H1 (cell line): ENCODE results near the gene RTN4RL1. TPM values are rescaled to one million over a fixed set of nuclear protein-coding genes. Genes with fewer than 3 reads are reported as not detected.

Experiments
- CTCF ChIA-PET: fragments of 300-600 bp; sonication (Branson Sonifier 250); formaldehyde crosslinking; loops from one replicate; lab custom pipeline; 2021; ENCODE audit not compliant: partially characterized antibody; lab: Charles Lee
- POLR2A ChIA-PET: fragments of 300-600 bp; sonication (Branson Sonifier 250); formaldehyde crosslinking; loops from one replicate; lab custom pipeline; 2021; ENCODE audit warnings: inconsistent platforms; ENCODE audit not compliant: partially characterized antibody; lab: Charles Lee
- DNase-seq, 2 experiments: peaks; one replicate each; pipeline versions ENCODE4 v3.0.0 to v3.0.0-alpha.2; 2010 to 2022; ENCODE audit warnings: low spot score in 2 of 2, low read depth in 1 of 2, mixed read lengths in 1 of 2
- FAIRE-seq: peaks from 2 replicates; lab custom pipeline; 2011; peaks lifted over from hg19 to GRCh38; lab: Jason Lieb, UNC
- H2AFZ ChIP-seq: 2 replicates; pipeline ENCODE4 v1.8.1; 2012; ENCODE audit warnings: low read length, inconsistent platforms
- H2AK5ac ChIP-seq: 2 replicates; pipeline ENCODE4 v1.6.1; 2013; ENCODE audit warnings: low read depth, low read length
- H2BK120ac ChIP-seq: replicated peaks from 2 replicates; pipeline ENCODE3; 2013; ENCODE audit warnings: low read depth, low read length, inconsistent platforms
- H2BK12ac ChIP-seq: 2 replicates; pipeline ENCODE4 v1.6.1; 2013; ENCODE audit warnings: low read depth, low read length
- H2BK15ac ChIP-seq: 2 replicates; pipeline ENCODE4 v1.6.1; 2013; ENCODE audit warnings: low read length
- H2BK20ac ChIP-seq: 2 replicates; pipeline ENCODE4 v1.6.1; 2013; ENCODE audit warnings: low read length
- H2BK5ac ChIP-seq: 2 replicates; pipeline ENCODE4 v1.6.1; 2013; ENCODE audit warnings: low read depth, low read length
- H3K14ac ChIP-seq: 2 replicates; pipeline ENCODE4 v1.6.1; 2013; ENCODE audit warnings: inconsistent platforms; ENCODE audit not compliant: insufficient read length
- H3K18ac ChIP-seq: 2 replicates; pipeline ENCODE4 v1.6.1; 2013; ENCODE audit warnings: low read length; ENCODE audit errors: extremely low read depth
- H3K23ac ChIP-seq: 2 replicates; pipeline ENCODE4 v1.6.1; 2013; ENCODE audit warnings: inconsistent platforms; ENCODE audit not compliant: insufficient read length
- H3K23me2 ChIP-seq: 2 replicates; pipeline ENCODE4 v1.6.1; 2013; ENCODE audit warnings: low read depth, low read length
- H3K27ac ChIP-seq: 2 replicates; pipeline ENCODE4 v1.6.1; 2011; ENCODE audit warnings: low read depth, low read length, inconsistent platforms
- H3K27me3 ChIP-seq, 4 experiments: replicated peaks in 1 of 4; 1 replicate in 1 of 4; 2 replicates in 3 of 4; pipeline versions ENCODE4 v1.6.1 to v1.8.1; 2011 to 2013; ENCODE audit warnings: low read length in 3 of 4, mild to moderate bottlenecking in 3 of 4, inconsistent platforms in 2 of 4, mixed read lengths in 2 of 4, moderate library complexity in 1 of 4; ENCODE audit not compliant: control insufficient read depth in 3 of 4, insufficient read depth in 3 of 4; ENCODE audit errors: extremely low read depth in 1 of 4
- H3K36me3 ChIP-seq, 4 experiments: 2 replicates each; pipeline versions ENCODE4 v1.6.1 to v1.8.1; 2011 to 2013; ENCODE audit warnings: mild to moderate bottlenecking in 4 of 4, low read length in 3 of 4, moderate library complexity in 2 of 4, control low read depth in 1 of 4, inconsistent platforms in 1 of 4; ENCODE audit not compliant: insufficient read depth in 4 of 4, control insufficient read depth in 2 of 4
- H3K4ac ChIP-seq: replicated peaks from 2 replicates; pipeline ENCODE3; 2013; ENCODE audit warnings: low read length, low read depth, mixed read lengths, inconsistent platforms; ENCODE audit not compliant: insufficient read length
- H3K4me1 ChIP-seq, 4 experiments: replicated peaks in 1 of 4; 1 replicate in 1 of 4; 2 replicates in 3 of 4; pipeline versions ENCODE4 v1.6.1 to v1.8.1; 2011 to 2013; ENCODE audit warnings: low read length in 3 of 4, inconsistent platforms in 2 of 4, mixed read lengths in 1 of 4; ENCODE audit not compliant: insufficient read depth in 4 of 4, control insufficient read depth in 3 of 4
- H3K4me2 ChIP-seq, 2 experiments: 2 replicates each; pipeline versions ENCODE4 v1.6.1 to v1.8.1; 2011 to 2013; ENCODE audit warnings: low read depth in 2 of 2, low read length in 2 of 2, control low read depth in 1 of 2, inconsistent platforms in 1 of 2, mild to moderate bottlenecking in 1 of 2; ENCODE audit not compliant: insufficient read depth in 1 of 2
- H3K4me3 ChIP-seq, 4 experiments: fragments of 200-600, 300-600 bp in 1 of 4; sonication (generic), shearing (Covaris generic), sonication (Bioruptor Twin) in 1 of 4; 2 replicates each; pipeline versions ENCODE4 v1.5.1 to v1.8.1; 2011 to 2016; ENCODE audit warnings: low read length in 4 of 4, low read depth in 3 of 4, control low read depth in 2 of 4, inconsistent platforms in 2 of 4, mild to moderate bottlenecking in 2 of 4, mixed read lengths in 1 of 4, moderate library complexity in 1 of 4; ENCODE audit not compliant: insufficient read depth in 2 of 4; ENCODE audit errors: extremely low read depth in 1 of 4
- H3K56ac ChIP-seq: replicated peaks from 2 replicates; pipeline ENCODE3; 2013; ENCODE audit warnings: low read depth, mild to moderate bottlenecking, mixed read lengths, low read length, inconsistent platforms; ENCODE audit not compliant: insufficient read length
- H3K79me1 ChIP-seq: 2 replicates; pipeline ENCODE4 v1.6.1; 2013; ENCODE audit warnings: low read depth, low read length, control low read depth
- H3K79me2 ChIP-seq, 2 experiments: 2 replicates each; pipeline versions ENCODE4 v1.6.1 to v1.8.1; 2012 to 2013; ENCODE audit warnings: low read length in 2 of 2, mild to moderate bottlenecking in 2 of 2, inconsistent platforms in 1 of 2; ENCODE audit not compliant: insufficient read depth in 2 of 2, control insufficient read depth in 1 of 2
- H3K9ac ChIP-seq, 4 experiments: replicated peaks in 1 of 4; 1 replicate in 1 of 4; 2 replicates in 3 of 4; pipeline versions ENCODE4 v1.6.1 to v1.8.1; 2011 to 2013; ENCODE audit warnings: low read depth in 3 of 4, low read length in 3 of 4, control low read depth in 2 of 4, mild to moderate bottlenecking in 2 of 4, moderate library complexity in 2 of 4, inconsistent platforms in 1 of 4; ENCODE audit errors: extremely low read depth in 1 of 4
- H3K9me3 ChIP-seq, 2 experiments: 2 replicates each; pipeline versions ENCODE4 v1.6.1 to v1.8.1; 2012 to 2013; ENCODE audit warnings: mild to moderate bottlenecking in 2 of 2, moderate library complexity in 2 of 2, control low read depth in 1 of 2, inconsistent platforms in 1 of 2, low read depth in 1 of 2, low read length in 1 of 2, mixed read lengths in 1 of 2; ENCODE audit not compliant: insufficient read depth in 2 of 2
- H4K20me1 ChIP-seq, 2 experiments: replicated peaks in 1 of 2; 2 replicates each; pipeline versions ENCODE3 to v1.8.1; 2011 to 2013; ENCODE audit warnings: inconsistent platforms in 2 of 2, low read length in 2 of 2, mild to moderate bottlenecking in 1 of 2; ENCODE audit not compliant: insufficient read depth in 2 of 2, control insufficient read depth in 1 of 2
- H4K5ac ChIP-seq: 2 replicates; pipeline ENCODE4 v1.6.1; 2013; ENCODE audit warnings: low read length, low read depth, mixed read lengths, inconsistent platforms; ENCODE audit not compliant: insufficient read length
- H4K8ac ChIP-seq: 2 replicates; pipeline ENCODE4 v1.8.0; 2013; ENCODE audit warnings: mild to moderate bottlenecking, moderate library complexity, low read length, inconsistent platforms; ENCODE audit not compliant: insufficient read depth; ENCODE audit errors: extremely low read depth
- H4K91ac ChIP-seq: replicated peaks from 2 replicates; pipeline ENCODE3; 2013; ENCODE audit warnings: low read length, mixed read lengths, inconsistent platforms; ENCODE audit not compliant: insufficient read length
- ATF3 ChIP-seq: IDR thresholded peaks from 2 replicates; pipeline ENCODE4 v1.6.1; 2011; ENCODE audit warnings: low read depth, mild to moderate bottlenecking, low read length; ENCODE audit not compliant: insufficient read depth
- BACH1 ChIP-seq: IDR thresholded peaks from 2 replicates; pipeline ENCODE4 v1.6.1; 2012; ENCODE audit warnings: low read length, improper control_type of control experiment
- FOSL1 ChIP-seq: IDR thresholded peaks from 2 replicates; pipeline ENCODE4 v1.6.1; 2011; ENCODE audit warnings: mild to moderate bottlenecking, low read depth, low read length, moderate library complexity; ENCODE audit not compliant: insufficient read depth
- SIN3A ChIP-seq, 2 experiments: IDR thresholded peaks in 1 of 2; conservative IDR thresholded peaks in 1 of 2; 2 replicates each; pipeline ENCODE4 v1.6.1; 2011 to 2012; ENCODE audit warnings: low read length in 2 of 2, improper control_type of control experiment in 1 of 2, low read depth in 1 of 2, mild to moderate bottlenecking in 1 of 2
- SUZ12 ChIP-seq: fragments of 200-600 bp; sonication (generic); IDR thresholded peaks from 2 replicates; pipeline ENCODE4 v1.6.1; 2012; ENCODE audit warnings: mild to moderate bottlenecking, inconsistent platforms, low read length, moderate library complexity, mixed read lengths
- TAF7 ChIP-seq: optimal IDR thresholded peaks from 2 replicates; pipeline ENCODE3; 2011; ENCODE audit warnings: low read depth, mild to moderate bottlenecking, inconsistent platforms, low read length, moderate library complexity, borderline replicate concordance
- TEAD4 ChIP-seq: IDR thresholded peaks from 2 replicates; pipeline ENCODE4 v1.6.1; 2012; ENCODE audit warnings: low read depth, low read length, inconsistent platforms, mixed read lengths
- USF2 ChIP-seq: IDR thresholded peaks from 2 replicates; pipeline ENCODE4 v1.6.1; 2011; ENCODE audit warnings: low read length, improper control_type of control experiment
- ZNF274 ChIP-seq: IDR thresholded peaks from 2 replicates; pipeline ENCODE4 v1.7.0; 2012; ENCODE audit warnings: low read length, borderline replicate concordance; ENCODE audit errors: extremely low read depth
- WGBS, 2 experiments: shearing (Covaris generic) in 1 of 2; methylation state at CpG; one replicate each; pipeline versions ENCODE4 v1.1.6 to v1.1.7; 2013 to 2015; ENCODE audit warnings: low lambda C conversion rate in 2 of 2, mixed read lengths in 2 of 2, inconsistent platforms in 1 of 2, low coverage in 1 of 2, missing lambda C conversion rate in 1 of 2; ENCODE audit not compliant: insufficient replicate concordance in 2 of 2, insufficient coverage in 1 of 2, insufficient read length in 1 of 2; ENCODE audit errors: extremely low coverage in 1 of 2, missing lambda C conversion rate in 1 of 2; 5-methylcytosine and 5-hydroxymethylcytosine counted together
- polyA plus RNA-seq, 7 experiments: library from polyadenylated mRNA; depleted of rRNA in 3 of 7; stranded (reverse) in 5 of 7; unstranded in 2 of 7; fragments of >200 nt in 5 of 7; fragments of 200-250 nt in 2 of 7; gene quantifications; 1 replicate in 5 of 7; 2 replicates in 1 of 7; 4 replicates in 1 of 7; pipeline versions ENCODE4 v1.2.1 to v1.2.3, GENCODE V29; 2011 to 2013; ENCODE audit warnings: missing spikeins in 2 of 7, mixed read lengths in 2 of 7
- total RNA-seq: library from RNA; stranded (reverse); fragmentation: NEBNext Ultra II Directional; extraction: Animal tissue kit (Norgen Biotek cat#: 25700); gene quantifications from 2 replicates; pipeline ENCODE4 v1.2.1, GENCODE V29; 2021

RTN4RL1 gene
- total and polyA plus RNA-seq, 2 of the 8 experiments (the other 6 are each of a cell fraction or from before 2014, with no cell fraction given) = 0.09 TPM; not detected in 1

- WGBS, 2 experiments = 23% methylated on average over 45 of the region's 49 CpGs; no CpG with 5 or more reads in 1 of the 2 experiments
- TF ChIP-seq USF2 (no peak), FOSL1 (no peak), BACH1 (0 out of 2 replicates have a peak, but pooled peaks have one; percentile 32), SIN3A (conservative IDR thresholded peaks at IDR 0.05 in 1 of 2, IDR thresholded peaks at IDR 0.05 in 1 of 2; ENCODE audit: low read depth in 1 of 2, low read length in 2 of 2) (0 out of 4 replicates have a peak, but pooled peaks of 1 of the 2 experiments have one; percentile 31), ZNF274 (no peak), SUZ12 (peak; percentile 40; the same call in 1 of the 2 replicates), ATF3 (no peak), TAF7 (no peak), TEAD4 (no peak)
These were observed 117.0 kb downstream of the RTN4RL1 start for GRCh38 chr17:1907909-1908698.

More at GRCh38 chr17:1907909-1908698, 117.0 kb downstream of the RTN4RL1 start:
- Histone ChIP-seq H3K79me2 (no peaks in the 10 kb centered on the region), H2BK120ac (no peak overlapping the region), H3K23me2 (peaks cover 2% of the 10 kb centered on the region; the same call in 1 of the 2 replicates), H3K14ac (no peak overlapping the region), H3K56ac (no peak overlapping the region), H4K5ac (no peak overlapping the region), H3K79me1 (no peaks in the 10 kb centered on the region), H3K27ac (no peak overlapping the region), H2BK15ac (no peak overlapping the region), H2BK12ac (no peak overlapping the region), H2AK5ac (no peak overlapping the region), H3K4me1 (peaks cover 0 to 4% (median 3%) of the 10 kb centered on the region in 4 experiments; a peak in 3 of 7 replicates), H2BK5ac (no peak overlapping the region), H3K36me3 (no peaks in the 10 kb centered on the region), H4K20me1 (peaks cover 2 to 9% of the 10 kb centered on the region in 2 experiments), H2BK20ac (no peak overlapping the region), H4K8ac (no peak overlapping the region), H2AFZ (no peak overlapping the region), H3K18ac (no peak overlapping the region), H3K4ac (no peak overlapping the region), H3K27me3 (peaks cover 40 to 82% (median 69%) of the 10 kb centered on the region in 4 experiments), H3K9ac (no peak overlapping the region), H3K9me3 (no peaks in the 10 kb centered on the region), H4K91ac (no peak overlapping the region), H3K4me3 (peak overlapping the region in 3 of 4 experiments; percentile 17 to 48 (median 34); a peak in 5 of 8 replicates), H3K4me2 (peak overlapping the region; percentile 30 to 66; a peak in 3 of 4 replicates), H3K23ac (no peak overlapping the region)
- DNase-seq (peak in 1 of 2 experiments; percentile 77), FAIRE-seq (no peak)
- ChIA-PET CTCF (interaction anchor here (0.8 to 3.7 kb wide), 18 partner anchors 11 to 150 kb away, joined by 3 to 47 read pairs (median 5); partner anchors contain the start of genes DPH1, OVCA2 and RTN4RL1), POLR2A (interaction anchor here (0.8 kb wide), 1 partner anchor 133 kb away, joined by 3 read pairs; no protein-coding TSS in a partner anchor)
